ENCODE results near the gene RTEL1.

The RTEL1 gene

DNA sequence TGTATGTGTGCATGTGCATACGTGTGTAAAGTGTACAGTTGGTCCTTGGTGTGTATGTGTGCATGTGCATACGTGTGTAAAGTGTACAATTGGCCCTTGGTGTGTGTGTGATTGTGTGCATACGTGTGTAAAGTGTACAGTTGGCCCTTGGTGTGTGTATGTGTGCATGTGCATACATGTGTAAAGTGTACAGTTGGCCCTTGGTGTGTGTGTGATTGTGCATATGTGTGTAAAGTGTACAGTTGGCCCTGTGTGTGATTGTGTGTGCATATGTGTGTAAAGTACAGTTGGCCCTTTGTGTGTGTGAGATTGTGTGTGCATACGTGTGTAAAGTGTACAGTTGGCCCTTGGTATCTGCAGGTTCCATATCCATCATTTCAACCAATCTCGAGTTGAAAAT lies 73.3 kb downstream of the RTEL1 start:
- H3K4me2 ChIP-seq (ENCODE audit: low read length): peak overlapping the region; percentile 58
- no peaks in the 10 kb centered on the region for H3K27me3 ChIP-seq (ENCODE audit: low read depth, low read length)
- peak overlapping the region; percentile 76; the same call in 1 of the 2 replicates for H3K9ac ChIP-seq (ENCODE audit: low read length)
- peak overlapping the region; percentile 48 for H3K4me3 ChIP-seq (ENCODE audit: low read length)
- H3K27ac ChIP-seq (ENCODE audit: low read length): peak overlapping the region; percentile 99
- peaks cover 24% of the 10 kb centered on the region for H3K79me2 ChIP-seq (ENCODE audit: low read length)
- H2AFZ ChIP-seq (ENCODE audit: low read depth, low read length): no peak overlapping the region
- TF ChIP-seq CTCF (IDR thresholded peaks at IDR 0.05; ENCODE audit: low read depth, low read length): no peak
- no peaks in the 10 kb centered on the region for H4K20me1 ChIP-seq (ENCODE audit: insufficient read depth, low read length)
- peaks cover 6% of the 10 kb centered on the region; the same call in 1 of the 2 replicates for H3K9me3 ChIP-seq (ENCODE audit: insufficient read depth, low read length)
- H3K4me1 ChIP-seq (ENCODE audit: low read length): peaks cover 65% of the 10 kb centered on the region
- peaks cover 43% of the 10 kb centered on the region for H3K36me3 ChIP-seq (replicated peaks; ENCODE audit: low read depth, low read length)

DNA sequence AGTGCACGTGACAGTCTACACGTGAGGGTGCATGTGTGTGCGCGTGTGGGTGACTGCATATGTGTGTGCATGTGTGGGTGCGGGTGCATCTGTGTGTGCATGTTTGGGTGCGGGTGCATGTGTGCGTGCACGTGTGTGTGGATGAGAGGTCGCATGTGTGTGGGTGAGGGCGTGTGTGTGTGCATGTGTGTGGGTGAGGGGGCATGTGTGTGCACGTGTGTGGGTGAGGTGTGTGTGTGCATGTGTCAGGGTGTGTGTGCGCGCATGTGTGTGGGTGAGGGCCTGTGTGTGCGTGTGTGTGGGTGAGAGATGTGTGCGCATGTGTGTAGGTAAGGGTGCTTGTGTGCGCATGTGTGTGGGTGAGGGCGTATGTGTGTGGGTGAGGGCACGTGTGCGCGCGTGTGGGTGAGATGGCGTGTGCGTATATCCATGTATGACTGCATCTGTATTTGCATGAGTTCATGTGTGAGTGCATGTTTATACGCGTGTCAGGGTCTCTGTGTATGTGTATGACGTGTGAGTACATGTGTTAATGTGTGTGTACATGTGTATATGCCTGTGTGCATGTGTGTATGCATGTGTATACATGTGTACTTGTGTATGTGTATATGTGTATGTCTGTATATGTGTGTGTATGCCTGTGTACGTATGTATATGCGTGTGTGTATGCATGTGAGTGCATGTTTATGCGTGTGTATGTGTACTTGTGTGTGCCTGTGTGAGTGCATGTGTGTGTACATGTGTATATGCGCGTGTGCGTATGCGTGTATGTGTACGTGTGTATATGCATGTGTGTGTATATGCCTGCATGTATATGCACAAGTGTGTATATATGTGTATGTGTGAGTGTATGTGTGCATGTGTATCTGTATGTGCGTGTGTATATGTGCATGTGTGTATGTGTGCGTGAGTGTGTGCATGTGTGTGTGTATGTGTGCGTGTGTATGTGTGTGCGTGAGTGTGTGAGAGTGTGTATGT lies 74.3 kb downstream of the RTEL1 start:
- Histone ChIP-seq H3K36me3 (replicated peaks; ENCODE audit: low read depth, low read length) (peaks cover 36% of the 10 kb centered on the region), H3K27ac (ENCODE audit: low read length) (0 out of 2 replicates have a peak overlapping the region, but pooled peaks have one; percentile 99), H3K4me1 (ENCODE audit: low read length) (peaks cover 67% of the 10 kb centered on the region), H3K9ac (ENCODE audit: low read length) (no peak overlapping the region), H3K4me3 (ENCODE audit: low read length) (no peak overlapping the region), H3K4me2 (ENCODE audit: low read length) (no peak overlapping the region), H3K79me2 (ENCODE audit: low read length) (peaks cover 18% of the 10 kb centered on the region), H3K9me3 (ENCODE audit: insufficient read depth, low read length) (no peaks in the 10 kb centered on the region), H3K27me3 (ENCODE audit: low read depth, low read length) (no peaks in the 10 kb centered on the region), H4K20me1 (ENCODE audit: insufficient read depth, low read length) (no peaks in the 10 kb centered on the region), H2AFZ (ENCODE audit: low read depth, low read length) (no peak overlapping the region)
- TF ChIP-seq EZH2phosphoT487 (IDR thresholded peaks at IDR 0.05; ENCODE audit: low read depth) (no peak), CTCF (IDR thresholded peaks at IDR 0.05; ENCODE audit: low read depth, low read length) (no peak)

DNA sequence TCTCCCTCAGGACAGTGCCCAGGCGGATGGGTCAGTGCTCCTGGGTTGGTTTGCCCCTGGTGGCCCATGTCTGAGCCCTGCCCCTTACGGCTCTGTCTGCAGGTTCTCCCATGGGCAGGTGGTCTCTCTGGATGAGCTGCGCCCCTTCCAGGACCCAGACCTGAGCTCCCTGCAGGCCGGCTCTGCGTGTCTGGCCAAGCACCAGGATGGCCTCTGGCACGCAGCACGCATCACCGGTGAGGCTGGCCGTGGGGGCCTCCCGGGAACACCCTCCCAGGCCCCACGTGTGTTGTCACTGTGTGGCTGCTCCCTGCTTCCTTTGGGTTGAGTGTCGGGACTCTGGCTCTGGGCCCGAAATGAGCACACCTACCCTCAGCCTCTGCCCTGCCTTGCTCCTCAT lies 75.0 kb downstream of the RTEL1 start:
- TF ChIP-seq EZH2phosphoT487 (IDR thresholded peaks at IDR 0.05; ENCODE audit: low read depth) (no peak), CTCF (IDR thresholded peaks at IDR 0.05; ENCODE audit: low read depth, low read length) (no peak)
- Histone ChIP-seq H3K4me3 (ENCODE audit: low read length) (no peak overlapping the region), H2AFZ (ENCODE audit: low read depth, low read length) (no peak overlapping the region), H3K4me2 (ENCODE audit: low read length) (no peak overlapping the region), H3K4me1 (ENCODE audit: low read length) (peaks cover 62% of the 10 kb centered on the region), H4K20me1 (ENCODE audit: insufficient read depth, low read length) (no peaks in the 10 kb centered on the region), H3K27me3 (ENCODE audit: low read depth, low read length) (no peaks in the 10 kb centered on the region), H3K9ac (ENCODE audit: low read length) (no peak overlapping the region), H3K36me3 (replicated peaks; ENCODE audit: low read depth, low read length) (peaks cover 31% of the 10 kb centered on the region), H3K9me3 (ENCODE audit: insufficient read depth, low read length) (no peaks in the 10 kb centered on the region), H3K79me2 (ENCODE audit: low read length) (peaks cover 18% of the 10 kb centered on the region), H3K27ac (ENCODE audit: low read length) (peak overlapping the region; percentile 2; the same call in 1 of the 2 replicates)

- Histone ChIP-seq H4K20me1 (ENCODE audit: insufficient read depth, low read length) (no peaks in the 10 kb centered on the region), H3K27me3 (ENCODE audit: low read depth, low read length) (no peaks in the 10 kb centered on the region), H2AFZ (ENCODE audit: low read depth, low read length) (no peak overlapping the region), H3K27ac (ENCODE audit: low read length) (peak overlapping the region; percentile 2; the same call in 1 of the 2 replicates), H3K9ac (ENCODE audit: low read length) (no peak overlapping the region), H3K4me2 (ENCODE audit: low read length) (no peak overlapping the region), H3K9me3 (ENCODE audit: insufficient read depth, low read length) (no peaks in the 10 kb centered on the region), H3K36me3 (replicated peaks; ENCODE audit: low read depth, low read length) (peaks cover 31% of the 10 kb centered on the region), H3K79me2 (ENCODE audit: low read length) (peaks cover 18% of the 10 kb centered on the region), H3K4me3 (ENCODE audit: low read length) (no peak overlapping the region), H3K4me1 (ENCODE audit: low read length) (peaks cover 62% of the 10 kb centered on the region)
- TF ChIP-seq CTCF (IDR thresholded peaks at IDR 0.05; ENCODE audit: low read depth, low read length) (no peak), EZH2phosphoT487 (IDR thresholded peaks at IDR 0.05; ENCODE audit: low read depth) (no peak)
These were observed 75.5 kb downstream of the RTEL1 start for GRCh38 chr20:63733579-63734081.
